ENCODE measurements around the gene EXOC3L1.

EXOC3L1 gene

GRCh38 chr16:67148656-67149275 lies 41.2 kb downstream of the EXOC3L1 start:
- no peak overlapping the region for H3K27ac Mint-ChIP-seq
- H3K36me3 Mint-ChIP-seq (ENCODE audit: low read depth) = peaks cover 55% of the 10 kb centered on the region
- H3K27me3 Mint-ChIP-seq = peaks cover 20% of the 10 kb centered on the region
- H3K4me3 Mint-ChIP-seq = no peak overlapping the region
- H3K9me3 Mint-ChIP-seq = no peaks in the 10 kb centered on the region
- H3K4me1 Mint-ChIP-seq (ENCODE audit: low read depth) = peaks cover 11% of the 10 kb centered on the region
- DNase-seq = no peak

GRCh38 chr16:67148221-67148620 lies 41.7 kb downstream of the EXOC3L1 start:
- DNase-seq = no peak
- no peak overlapping the region for H3K27ac Mint-ChIP-seq
- no peaks in the 10 kb centered on the region for H3K9me3 Mint-ChIP-seq
- no peak overlapping the region for H3K4me3 Mint-ChIP-seq
- H3K4me1 Mint-ChIP-seq (ENCODE audit: low read depth) = peaks cover 10% of the 10 kb centered on the region
- H3K27me3 Mint-ChIP-seq = peaks cover 20% of the 10 kb centered on the region
- H3K36me3 Mint-ChIP-seq (ENCODE audit: low read depth) = peaks cover 59% of the 10 kb centered on the region

GRCh38 chr16:67147437-67148140 lies 42.3 kb downstream of the EXOC3L1 start:
- Mint-ChIP-seq H3K4me1 (ENCODE audit: low read depth) (peaks cover 6% of the 10 kb centered on the region), H3K27me3 (peaks cover 15% of the 10 kb centered on the region), H3K4me3 (no peak overlapping the region), H3K36me3 (ENCODE audit: low read depth) (peaks cover 65% of the 10 kb centered on the region), H3K27ac (no peak overlapping the region), H3K9me3 (no peaks in the 10 kb centered on the region)
- no peak for DNase-seq

- peaks cover 73% of the 10 kb centered on the region for H3K36me3 Mint-ChIP-seq (ENCODE audit: low read depth)
- H3K4me3 Mint-ChIP-seq = no peak overlapping the region
- H3K4me1 Mint-ChIP-seq (ENCODE audit: low read depth) = peaks cover 6% of the 10 kb centered on the region
- H3K27me3 Mint-ChIP-seq = peaks cover 14% of the 10 kb centered on the region
- no peak overlapping the region for H3K27ac Mint-ChIP-seq
- DNase-seq = no peak
- no peaks in the 10 kb centered on the region for H3K9me3 Mint-ChIP-seq
These were observed 43.2 kb downstream of the EXOC3L1 start for GRCh38 chr16:67146523-67147357.

GRCh38 chr16:67145746-67146145 lies 44.2 kb downstream of the EXOC3L1 start:
- DNase-seq = no peak
- peaks cover 7% of the 10 kb centered on the region for H3K27me3 Mint-ChIP-seq
- H3K36me3 Mint-ChIP-seq (ENCODE audit: low read depth) = peaks cover 83% of the 10 kb centered on the region
- no peak overlapping the region for H3K27ac Mint-ChIP-seq
- no peaks in the 10 kb centered on the region for H3K4me1 Mint-ChIP-seq (ENCODE audit: low read depth)
- no peak overlapping the region for H3K4me3 Mint-ChIP-seq
- no peaks in the 10 kb centered on the region for H3K9me3 Mint-ChIP-seq

GRCh38 chr16:67144943-67145342 lies 45.0 kb downstream of the EXOC3L1 start:
- peaks cover 91% of the 10 kb centered on the region for H3K36me3 Mint-ChIP-seq (ENCODE audit: low read depth)
- H3K9me3 Mint-ChIP-seq = no peaks in the 10 kb centered on the region
- peaks cover 7% of the 10 kb centered on the region for H3K27me3 Mint-ChIP-seq
- no peaks in the 10 kb centered on the region for H3K4me1 Mint-ChIP-seq (ENCODE audit: low read depth)
- DNase-seq = no peak
- peak overlapping the region; percentile 5 for H3K27ac Mint-ChIP-seq
- H3K4me3 Mint-ChIP-seq = no peak overlapping the region

GRCh38 chr16:67142342-67142741 lies 47.6 kb downstream of the EXOC3L1 start:
- Mint-ChIP-seq H3K4me3 (no peak overlapping the region), H3K27me3 (no peaks in the 10 kb centered on the region), H3K36me3 (ENCODE audit: low read depth) (peaks cover 94% of the 10 kb centered on the region), H3K4me1 (ENCODE audit: low read depth) (no peaks in the 10 kb centered on the region), H3K9me3 (no peaks in the 10 kb centered on the region), H3K27ac (no peak overlapping the region)
- DNase-seq = no peak

GRCh38 chr16:67141391-67141790 lies 48.5 kb downstream of the EXOC3L1 start:
- Mint-ChIP-seq H3K4me3 (no peak overlapping the region), H3K9me3 (no peaks in the 10 kb centered on the region), H3K4me1 (ENCODE audit: low read depth) (no peaks in the 10 kb centered on the region), H3K36me3 (ENCODE audit: low read depth) (peaks cover 95% of the 10 kb centered on the region), H3K27me3 (no peaks in the 10 kb centered on the region), H3K27ac (no peak overlapping the region)
- DNase-seq = no peak

- H3K27me3 Mint-ChIP-seq = no peaks in the 10 kb centered on the region
- H3K27ac Mint-ChIP-seq = no peak overlapping the region
- H3K36me3 Mint-ChIP-seq (ENCODE audit: low read depth) = peaks cover 94% of the 10 kb centered on the region
- no peak overlapping the region for H3K4me3 Mint-ChIP-seq
- DNase-seq = no peak
- no peaks in the 10 kb centered on the region for H3K4me1 Mint-ChIP-seq (ENCODE audit: low read depth)
- H3K9me3 Mint-ChIP-seq = no peaks in the 10 kb centered on the region
These were observed 52.3 kb downstream of the EXOC3L1 start for GRCh38 chr16:67137605-67138004.

All from activated T-cell treated with anti-CD3 and anti-CD28 coated beads, Interleukin-2, amount 50 U/mL, for 24 hours (primary cell).